Activated CD8-positive, alpha-beta memory T cell treated with anti-CD3 and anti-CD28 coated beads for 1 hour (primary cell): ENCODE data around the gene ZDHHC20.

ENCODE experiments used
- DNase-seq, 2 donors: peaks; one replicate each; pipeline ENCODE4 v3.0.0-alpha.2; 2020; ENCODE audit warnings: low read depth in 1 of 2; ENCODE audit errors: extremely low read depth in 1 of 2

ZDHHC20 gene

GRCh38 chr13:21362741-21363140 lies 96.4 kb downstream of the ZDHHC20 start:
- DNase-seq, result no peak

DNA sequence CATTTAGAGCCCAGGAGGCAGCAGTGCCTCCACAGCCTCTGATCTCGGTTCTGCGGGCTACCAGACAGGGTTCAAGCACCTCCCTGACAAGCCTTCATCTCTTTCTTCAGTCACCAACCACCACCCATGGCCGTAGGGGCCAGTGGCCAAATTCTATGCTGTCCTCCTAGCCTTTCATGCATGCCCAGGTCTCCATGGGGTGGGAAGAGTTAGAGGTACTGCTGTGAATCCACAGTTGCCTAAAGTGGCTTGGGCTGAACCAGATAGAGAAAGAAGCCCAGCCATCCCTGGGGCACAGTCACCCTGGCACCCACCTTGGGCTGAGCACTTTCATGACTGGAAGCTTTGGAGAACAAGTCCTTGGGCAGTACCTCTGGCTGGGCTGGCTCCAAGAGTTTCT lies 97.4 kb downstream of the ZDHHC20 start:
- no peak for DNase-seq

- no peak for DNase-seq
Measured at GRCh38 chr13:21361123-21361522, 98.0 kb downstream of the ZDHHC20 start.

- no peak for DNase-seq
Measured at GRCh38 chr13:21360463-21360862, 98.6 kb downstream of the ZDHHC20 start.

- no peak for DNase-seq
Measured at GRCh38 chr13:21359855-21360254, 99.2 kb downstream of the ZDHHC20 start.

- DNase-seq, result no peak
Measured at GRCh38 chr13:21355304-21355703, 103.8 kb downstream of the ZDHHC20 start.

- no peak for DNase-seq
Measured at GRCh38 chr13:21354721-21355120, 104.4 kb downstream of the ZDHHC20 start.

- no peak for DNase-seq
Measured at GRCh38 chr13:21348488-21349120, 110.5 kb downstream of the ZDHHC20 start.

- DNase-seq, result no peak
Measured at GRCh38 chr13:21347753-21348318, 111.3 kb downstream of the ZDHHC20 start.

DNA sequence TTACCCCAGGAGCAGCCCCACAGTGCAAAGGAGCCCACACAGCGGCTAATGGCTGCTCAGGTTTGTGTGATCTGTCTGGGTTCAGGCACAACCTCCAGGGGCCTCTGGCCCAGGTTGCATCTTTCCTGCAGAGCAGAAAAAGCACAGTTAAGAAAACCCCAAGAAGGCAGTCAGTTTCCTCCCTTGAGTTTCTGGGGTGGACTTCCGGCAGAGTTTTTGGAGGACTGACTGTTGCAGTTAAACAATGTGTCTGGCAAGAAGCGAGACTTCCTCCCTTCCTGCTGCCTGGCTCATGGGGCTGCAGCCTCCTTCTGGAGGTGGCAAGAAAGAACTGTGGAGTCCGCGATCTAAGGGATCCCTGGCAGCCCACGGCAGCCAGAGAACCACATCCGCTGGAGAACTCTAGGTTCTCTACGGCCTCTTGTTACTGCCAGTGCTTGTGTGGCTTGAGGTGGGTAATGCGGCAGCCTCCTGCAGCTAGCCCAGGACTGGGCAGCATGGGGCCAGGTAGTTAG lies 114.4 kb downstream of the ZDHHC20 start:
- peak in 1 of 2 donors; percentile 10 for DNase-seq

- DNase-seq, result no peak
Measured at GRCh38 chr13:21343659-21344058, 115.4 kb downstream of the ZDHHC20 start.

DNA sequence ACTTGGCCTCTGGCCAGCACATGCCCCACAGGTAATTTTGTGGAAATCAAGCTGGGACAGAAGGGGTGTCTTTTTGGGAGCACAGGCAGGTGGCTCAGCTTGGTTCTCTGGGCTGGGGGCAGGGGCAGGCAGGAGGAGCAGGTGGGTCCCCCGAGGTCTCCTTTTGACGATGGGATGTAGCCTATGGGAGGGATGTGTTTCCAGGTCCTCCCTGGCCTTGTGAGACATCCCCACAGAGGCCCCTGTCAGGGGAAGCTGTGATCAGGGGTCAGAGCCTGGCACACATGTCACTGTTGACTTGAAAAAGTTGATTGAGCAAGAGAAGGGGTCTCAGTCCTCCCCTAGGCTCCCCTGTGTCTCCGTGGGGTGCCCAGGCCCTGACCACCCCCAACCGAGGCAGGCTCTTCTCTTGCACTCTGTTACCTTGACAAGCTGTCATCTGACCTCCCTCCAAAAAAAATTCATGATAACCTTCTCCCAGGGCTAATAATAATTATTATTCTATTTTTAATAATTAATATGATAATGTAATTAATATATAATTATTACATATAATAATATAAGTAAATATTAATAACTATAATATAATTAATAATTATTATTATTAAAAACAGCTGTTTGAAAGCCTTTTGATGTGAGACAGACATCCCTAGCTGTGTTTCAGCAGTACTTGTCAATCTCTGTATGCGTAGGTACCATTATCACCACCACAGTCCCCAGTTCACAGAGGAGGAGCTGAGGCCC lies 116.2 kb downstream of the ZDHHC20 start:
- DNase-seq, result no peak

GRCh38 chr13:21341637-21342422 lies 117.3 kb downstream of the ZDHHC20 start:
- no peak for DNase-seq

- no peak for DNase-seq
Measured at GRCh38 chr13:21338639-21339278, 120.3 kb downstream of the ZDHHC20 start.

- no peak for DNase-seq
Measured at GRCh38 chr13:21338156-21338555, 120.9 kb downstream of the ZDHHC20 start.

DNA sequence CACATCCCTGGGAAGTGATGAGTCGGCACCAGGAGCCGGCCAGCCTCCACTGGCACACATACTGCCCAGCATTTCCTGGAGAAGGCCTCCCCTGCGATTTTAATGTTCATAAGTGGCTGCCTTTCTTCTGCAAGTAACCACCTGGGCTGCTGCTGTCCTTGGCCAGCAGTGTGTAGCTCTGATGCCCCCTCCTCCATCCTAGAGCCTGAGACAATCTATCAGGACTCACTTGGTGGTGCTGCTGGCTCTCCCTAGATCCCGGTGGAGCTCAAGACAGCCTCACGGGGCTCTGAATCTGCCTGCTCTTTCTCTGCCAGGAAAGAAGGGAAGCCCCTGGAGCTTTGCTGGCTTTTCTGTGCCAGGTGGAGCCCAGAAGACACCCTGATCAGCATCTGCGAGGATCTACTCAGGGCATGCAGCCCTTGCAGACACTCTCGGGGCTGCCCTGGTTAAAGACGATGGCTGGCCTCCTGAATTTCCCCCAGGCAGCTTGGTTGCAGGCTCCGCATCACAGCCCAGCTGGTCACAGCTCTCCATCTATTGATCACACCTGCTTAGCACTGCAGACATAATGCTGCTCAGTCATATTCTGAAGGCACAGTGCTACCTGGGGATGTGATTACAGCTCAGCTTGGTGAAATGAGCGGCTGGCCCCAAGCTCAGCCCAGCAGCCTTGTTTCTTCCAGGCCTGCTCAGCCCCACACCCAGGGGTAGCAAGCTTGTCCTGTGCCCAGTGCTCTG lies 122.3 kb downstream of the ZDHHC20 start:
- DNase-seq, result no peak

DNA sequence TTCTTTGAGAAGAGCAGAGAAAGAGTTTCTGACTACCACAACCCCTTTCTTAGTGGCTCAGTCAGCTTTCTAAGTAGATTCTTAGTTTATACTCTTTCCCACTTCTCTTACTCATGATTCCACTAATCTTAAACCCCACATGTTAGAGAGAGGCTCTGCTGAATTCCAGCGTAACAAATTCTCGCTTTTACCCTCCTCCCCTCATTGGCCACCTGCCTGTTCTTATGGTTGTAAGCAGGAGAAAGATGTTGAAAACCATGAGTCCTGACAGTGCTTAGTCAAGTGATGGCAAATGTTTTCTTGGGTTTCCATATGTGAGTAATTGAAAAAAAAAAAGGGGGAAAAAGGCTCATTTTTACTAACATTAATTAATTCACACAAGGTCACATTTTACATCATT lies 125.9 kb downstream of the ZDHHC20 start:
- no peak for DNase-seq

GRCh38 chr13:21330126-21330861 lies 128.8 kb downstream of the ZDHHC20 start:
- DNase-seq, result no peak

DNA sequence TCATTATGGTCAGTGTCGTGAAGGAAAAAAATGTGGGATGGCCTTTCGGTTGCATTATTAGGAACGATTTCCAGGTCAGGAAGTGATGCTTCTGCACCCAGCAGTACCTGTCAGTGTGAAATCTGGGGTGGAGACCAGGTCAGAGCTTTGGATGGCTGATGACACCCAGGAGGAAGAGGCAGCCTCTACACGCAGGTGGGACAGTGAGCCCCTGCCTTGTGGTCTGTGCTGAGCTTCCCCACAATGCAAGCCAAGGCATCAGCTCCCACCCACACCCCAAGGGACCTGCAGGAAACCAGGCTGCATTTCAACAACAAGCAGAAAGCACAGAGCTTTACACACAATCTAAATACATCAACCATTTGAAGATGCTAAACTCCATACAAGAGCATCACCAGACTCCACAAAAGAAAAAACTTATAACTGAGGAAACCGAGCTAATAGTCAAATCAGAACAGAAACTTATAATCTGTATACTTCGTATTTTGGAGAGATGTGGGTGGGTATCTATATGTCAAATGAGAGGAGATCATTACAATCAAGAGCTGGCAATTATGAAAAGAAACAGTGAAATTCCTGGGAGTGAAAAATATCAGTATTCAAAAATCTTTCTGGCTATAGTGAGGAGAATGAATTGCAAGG lies 130.1 kb downstream of the ZDHHC20 start:
- no peak for DNase-seq
